ENCODE data around the gene CPA1. TPM values are rescaled to one million over a fixed set of nuclear protein-coding genes. Genes with fewer than 3 reads are reported as not detected.

CPA1 gene
- total RNA-seq, 1 experiment from 2014 or later = 0.17 TPM

- no peaks in the 10 kb centered on the region for H3K27me3 ChIP-seq (ENCODE audit: control insufficient read depth, insufficient read depth, low read length)
- H3K36me3 ChIP-seq (replicated peaks; ENCODE audit: control insufficient read depth, insufficient read depth, low read length) = no peaks in the 10 kb centered on the region
- DNase-seq = no peak
- H3K4me3 ChIP-seq (ENCODE audit: insufficient read depth, low read depth, low read length) = no peak overlapping the region
These were observed 30.1 kb upstream of the CPA1 start for GRCh38 chr7:130349911-130350782.

DNA sequence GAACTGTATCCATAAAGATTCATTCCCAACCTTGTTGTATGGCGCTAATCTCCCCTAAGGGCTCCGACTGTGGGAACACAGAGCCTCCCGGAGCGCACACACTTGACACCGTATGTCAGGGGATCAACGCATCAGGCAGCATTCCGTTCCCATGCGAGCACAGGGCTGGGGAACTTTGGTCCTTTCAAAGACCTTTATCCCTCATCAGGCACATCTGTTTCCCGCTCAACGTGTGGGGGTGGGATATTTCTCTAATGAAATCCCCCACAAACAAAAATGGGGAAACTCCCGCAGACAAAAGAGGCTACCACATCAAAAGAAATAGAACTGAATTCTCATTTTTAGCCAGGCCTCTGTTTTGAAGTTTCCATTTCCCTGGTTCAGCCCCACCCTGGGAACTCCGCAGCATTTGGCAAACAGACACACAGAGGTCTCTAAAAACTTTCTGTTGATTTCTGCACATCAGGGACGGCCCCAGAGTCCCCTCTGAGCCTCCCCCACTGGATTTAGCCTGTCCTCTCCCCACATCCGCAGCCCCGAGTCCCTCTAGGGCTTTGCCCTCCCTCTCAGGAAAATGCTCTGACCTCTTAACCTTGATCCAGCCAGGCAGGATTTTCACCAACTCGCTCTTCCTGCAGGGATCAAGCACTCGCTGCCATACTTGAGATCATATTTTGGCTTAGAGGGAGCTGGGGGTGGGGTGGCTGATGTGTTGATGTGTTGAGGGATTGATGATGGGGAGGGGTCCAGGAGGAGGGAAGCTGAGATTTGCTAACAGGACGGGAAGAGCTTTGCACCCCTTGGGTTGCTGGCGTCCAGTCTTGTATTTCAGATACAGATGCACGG is 29.1 kb upstream of the CPA1 start:
- no peak for DNase-seq
- Histone ChIP-seq H3K27me3 (ENCODE audit: control insufficient read depth, insufficient read depth, low read length) (no peaks in the 10 kb centered on the region), H3K36me3 (replicated peaks; ENCODE audit: control insufficient read depth, insufficient read depth, low read length) (no peaks in the 10 kb centered on the region), H3K4me3 (ENCODE audit: insufficient read depth, low read depth, low read length) (no peak overlapping the region)

DNA sequence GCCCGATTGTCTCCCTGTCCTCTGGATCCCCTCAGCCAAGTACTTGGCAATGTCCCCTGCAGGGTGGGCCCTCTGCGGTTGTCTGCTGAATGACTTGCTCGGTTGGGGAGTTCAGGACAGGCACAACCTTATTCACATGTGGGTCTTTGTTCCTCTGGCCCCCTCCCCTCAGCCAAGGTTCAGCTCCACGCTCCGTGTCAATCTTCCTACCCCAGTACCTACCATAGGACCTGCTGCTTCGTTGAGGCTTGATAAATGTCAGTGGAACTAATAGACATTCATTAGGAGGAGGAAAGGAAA is 28.6 kb upstream of the CPA1 start:
- H3K27me3 ChIP-seq (ENCODE audit: control insufficient read depth, insufficient read depth, low read length) = no peaks in the 10 kb centered on the region
- no peak for DNase-seq
- H3K4me3 ChIP-seq (ENCODE audit: insufficient read depth, low read depth, low read length) = no peak overlapping the region
- no peaks in the 10 kb centered on the region for H3K36me3 ChIP-seq (replicated peaks; ENCODE audit: control insufficient read depth, insufficient read depth, low read length)

- no peak for DNase-seq
- no peaks in the 10 kb centered on the region for H3K27me3 ChIP-seq (ENCODE audit: control insufficient read depth, insufficient read depth, low read length)
These were observed 27.9 kb upstream of the CPA1 start for GRCh38 chr7:130352194-130353074.

GRCh38 chr7:130353196-130353595 is 27.1 kb upstream of the CPA1 start:
- no peaks in the 10 kb centered on the region for H3K27me3 ChIP-seq (ENCODE audit: control insufficient read depth, insufficient read depth, low read length)
- H3K36me3 ChIP-seq (replicated peaks; ENCODE audit: control insufficient read depth, insufficient read depth, low read length) = no peaks in the 10 kb centered on the region
- no peak overlapping the region for H3K4me3 ChIP-seq (ENCODE audit: insufficient read depth, low read depth, low read length)
- no peak for DNase-seq

More at GRCh38 chr7:130352194-130353074, 27.9 kb upstream of the CPA1 start:
- H3K4me3 ChIP-seq (ENCODE audit: insufficient read depth, low read depth, low read length) = no peak overlapping the region
- H3K36me3 ChIP-seq (replicated peaks; ENCODE audit: control insufficient read depth, insufficient read depth, low read length) = no peaks in the 10 kb centered on the region

- Histone ChIP-seq H3K4me3 (ENCODE audit: insufficient read depth, low read depth, low read length) (no peak overlapping the region), H3K27me3 (ENCODE audit: control insufficient read depth, insufficient read depth, low read length) (no peaks in the 10 kb centered on the region), H3K36me3 (replicated peaks; ENCODE audit: control insufficient read depth, insufficient read depth, low read length) (no peaks in the 10 kb centered on the region)
- peak; percentile 71 for DNase-seq
These were observed 24.0 kb upstream of the CPA1 start for GRCh38 chr7:130356121-130356875.

- Histone ChIP-seq H3K36me3 (replicated peaks; ENCODE audit: control insufficient read depth, insufficient read depth, low read length) (no peaks in the 10 kb centered on the region), H3K4me3 (ENCODE audit: insufficient read depth, low read depth, low read length) (no peak overlapping the region), H3K27me3 (ENCODE audit: control insufficient read depth, insufficient read depth, low read length) (no peaks in the 10 kb centered on the region)
- DNase-seq = no peak
These were observed 23.2 kb upstream of the CPA1 start for GRCh38 chr7:130356876-130357611.

- H3K36me3 ChIP-seq (replicated peaks; ENCODE audit: control insufficient read depth, insufficient read depth, low read length) = no peaks in the 10 kb centered on the region
- no peaks in the 10 kb centered on the region for H3K27me3 ChIP-seq (ENCODE audit: control insufficient read depth, insufficient read depth, low read length)
- H3K4me3 ChIP-seq (ENCODE audit: insufficient read depth, low read depth, low read length) = no peak overlapping the region
- DNase-seq = no peak
These were observed 21.8 kb upstream of the CPA1 start for GRCh38 chr7:130358471-130358870.

DNA sequence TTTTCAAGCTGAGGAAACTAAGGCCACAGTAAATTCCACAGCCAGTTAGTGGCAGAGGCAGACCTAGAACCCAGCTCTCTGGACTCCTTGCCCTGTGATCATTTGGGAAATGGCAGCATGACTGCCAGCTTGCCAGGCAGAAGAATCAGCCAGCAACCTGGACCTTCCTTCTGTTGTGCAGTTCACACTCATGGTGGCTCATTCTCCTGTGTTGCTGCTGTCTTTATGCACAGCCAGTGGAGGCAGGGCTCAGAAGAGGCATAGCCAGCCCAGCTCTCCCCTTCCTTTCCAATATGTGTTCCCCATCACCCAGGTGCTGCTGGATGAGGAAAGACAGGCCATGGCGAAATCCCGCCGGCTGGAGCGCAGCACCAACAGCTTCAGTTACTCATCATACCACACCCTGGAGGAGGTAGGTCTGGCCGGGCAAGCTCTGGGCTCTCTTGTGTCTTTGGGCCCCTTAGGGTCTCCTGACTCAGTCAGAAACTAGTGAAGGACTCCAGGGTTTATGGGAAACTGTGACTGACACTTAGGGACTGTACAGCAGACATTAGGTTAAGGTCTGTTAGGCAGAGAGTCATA is 20.9 kb upstream of the CPA1 start:
- no peak for DNase-seq
- H3K4me3 ChIP-seq (ENCODE audit: insufficient read depth, low read depth, low read length) = no peak overlapping the region
- H3K27me3 ChIP-seq (ENCODE audit: control insufficient read depth, insufficient read depth, low read length) = no peaks in the 10 kb centered on the region
- H3K36me3 ChIP-seq (replicated peaks; ENCODE audit: control insufficient read depth, insufficient read depth, low read length) = no peaks in the 10 kb centered on the region

DNA sequence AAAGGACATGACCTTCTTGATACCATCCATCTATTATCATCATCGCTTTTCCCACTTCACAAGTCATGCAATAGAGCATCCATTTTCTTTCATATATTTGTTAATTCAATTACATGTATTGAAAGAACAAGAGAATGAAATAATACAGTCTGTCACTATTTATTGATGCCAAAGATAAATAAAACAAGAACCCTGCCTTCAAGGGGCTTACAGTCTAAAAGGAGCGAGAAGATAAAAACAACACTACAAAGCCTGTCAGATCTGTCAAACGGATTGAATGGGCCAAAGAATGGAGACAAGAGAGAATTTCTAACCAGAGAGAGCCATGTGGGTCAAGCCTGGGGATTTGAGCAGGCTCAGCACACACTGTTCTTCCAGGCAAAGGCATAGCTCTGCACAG is 19.8 kb upstream of the CPA1 start:
- Histone ChIP-seq H3K4me3 (ENCODE audit: insufficient read depth, low read depth, low read length) (no peak overlapping the region), H3K27me3 (ENCODE audit: control insufficient read depth, insufficient read depth, low read length) (no peaks in the 10 kb centered on the region), H3K36me3 (replicated peaks; ENCODE audit: control insufficient read depth, insufficient read depth, low read length) (no peaks in the 10 kb centered on the region)
- no peak for DNase-seq

- DNase-seq = no peak
- Histone ChIP-seq H3K36me3 (replicated peaks; ENCODE audit: control insufficient read depth, insufficient read depth, low read length) (no peaks in the 10 kb centered on the region), H3K27me3 (ENCODE audit: control insufficient read depth, insufficient read depth, low read length) (no peaks in the 10 kb centered on the region), H3K4me3 (ENCODE audit: insufficient read depth, low read depth, low read length) (no peak overlapping the region)
These were observed 18.6 kb upstream of the CPA1 start for GRCh38 chr7:130361681-130362080.

DNA sequence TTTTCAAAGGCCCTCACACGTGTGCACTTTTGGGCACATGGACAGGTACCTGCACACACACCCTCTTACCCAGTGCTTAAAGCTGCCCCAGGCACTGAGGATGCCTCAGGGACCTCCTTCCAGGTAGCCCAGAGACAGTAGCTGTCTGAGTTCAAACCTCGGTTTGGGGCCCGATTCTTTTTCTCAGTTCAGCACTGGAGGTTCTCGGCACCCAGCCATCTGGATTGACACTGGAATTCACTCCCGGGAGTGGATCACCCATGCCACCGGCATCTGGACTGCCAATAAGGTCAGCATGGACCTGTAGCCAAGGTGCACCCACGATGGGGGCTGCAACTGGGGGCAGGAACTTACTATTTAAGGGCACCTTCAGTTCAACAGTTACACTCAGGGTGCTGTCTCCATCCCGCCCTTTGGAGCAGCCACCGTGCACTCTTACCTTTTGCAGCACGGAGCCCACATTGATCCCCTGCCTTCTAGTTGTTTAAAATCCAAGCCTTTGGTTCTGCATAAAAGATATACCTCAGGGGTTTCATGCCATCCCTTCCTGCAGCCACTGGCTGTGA is 18.0 kb upstream of the CPA1 start:
- DNase-seq = peak; percentile 2
- no peak overlapping the region for H3K4me3 ChIP-seq (ENCODE audit: insufficient read depth, low read depth, low read length)
- no peaks in the 10 kb centered on the region for H3K27me3 ChIP-seq (ENCODE audit: control insufficient read depth, insufficient read depth, low read length)
- no peaks in the 10 kb centered on the region for H3K36me3 ChIP-seq (replicated peaks; ENCODE audit: control insufficient read depth, insufficient read depth, low read length)

All from H7 (cell line).